GM18498 (cell line): ENCODE results near the gene HEPACAM2.

ENCODE experiments used
- ATAC-seq: cut with Tn5 transposase; IDR thresholded peaks from one replicate; pipeline ENCODE4 v1.9.1; 2021; ENCODE audit warnings: mild to moderate bottlenecking, moderate library complexity; ENCODE audit not compliant: unreplicated experiment

Gene HEPACAM2

GRCh38 chr7:93203496-93203895 lies 22.8 kb downstream of the HEPACAM2 start:
- no peak for ATAC-seq

GRCh38 chr7:93202594-93203250 lies 23.5 kb downstream of the HEPACAM2 start:
- ATAC-seq: no peak

- ATAC-seq: no peak
Observed at GRCh38 chr7:93198472-93198871, 27.8 kb downstream of the HEPACAM2 start.

GRCh38 chr7:93196336-93196735 lies 29.9 kb downstream of the HEPACAM2 start:
- ATAC-seq: no peak

GRCh38 chr7:93194386-93194785 lies 31.9 kb downstream of the HEPACAM2 start:
- ATAC-seq: no peak

- ATAC-seq: no peak
Observed at GRCh38 chr7:93188870-93189634, 37.2 kb downstream of the HEPACAM2 start.

- no peak for ATAC-seq
Observed at GRCh38 chr7:93185303-93186027, 40.8 kb downstream of the HEPACAM2 start.

- no peak for ATAC-seq
Observed at GRCh38 chr7:93179173-93179572, 47.1 kb downstream of the HEPACAM2 start.

- ATAC-seq: no peak
Observed at GRCh38 chr7:93178213-93178612, 48.1 kb downstream of the HEPACAM2 start.

- ATAC-seq: no peak
Observed at GRCh38 chr7:93176992-93177580, 49.2 kb downstream of the HEPACAM2 start.

GRCh38 chr7:93175219-93175618 lies 51.0 kb downstream of the HEPACAM2 start:
- ATAC-seq: no peak

- ATAC-seq: no peak
Observed at GRCh38 chr7:93172683-93173082, 53.6 kb downstream of the HEPACAM2 start.

GRCh38 chr7:93171606-93172226 lies 54.6 kb downstream of the HEPACAM2 start:
- no peak for ATAC-seq

GRCh38 chr7:93165447-93165846 lies 60.8 kb downstream of the HEPACAM2 start:
- ATAC-seq: peak; percentile 98

GRCh38 chr7:93164766-93165165 lies 61.5 kb downstream of the HEPACAM2 start:
- no peak for ATAC-seq

GRCh38 chr7:93161181-93161762 lies 65.0 kb downstream of the HEPACAM2 start:
- no peak for ATAC-seq

- no peak for ATAC-seq
Observed at GRCh38 chr7:93160410-93160809, 65.9 kb downstream of the HEPACAM2 start.

- no peak for ATAC-seq
Observed at GRCh38 chr7:93159490-93159889, 66.8 kb downstream of the HEPACAM2 start.

- no peak for ATAC-seq
Observed at GRCh38 chr7:93156884-93157283, 69.4 kb downstream of the HEPACAM2 start.

GRCh38 chr7:93150200-93150835 lies 76.0 kb downstream of the HEPACAM2 start:
- ATAC-seq: no peak
